C4-2B (cell line): Measurements from ENCODE around the gene DNAAF1.

Experiments
- CTCF ChIP-seq: fragments of 450-650 bp; conservative IDR thresholded peaks from 2 replicates; pipeline ENCODE4 v1.5.1; 2017; ENCODE audit warnings: mild to moderate bottlenecking
- ZFX ChIP-seq: fragments of 450-650 bp; IDR thresholded peaks from 2 replicates; pipeline ENCODE4 v1.6.1; 2017

- TF ChIP-seq CTCF (no peak), ZFX (no peak)
These were observed 54.8 kb downstream of the DNAAF1 start for GRCh38 chr16:84199861-84200260.
